GM21786 (cell line): ENCODE measurements around the gene ARGFX.
"Not testable (repeated sequence)": the region's sequence is repeated elsewhere in the genome, so short reads cannot be mapped to it uniquely, and the experiment has no call there.

Experiments
- ATAC-seq: cut with Tn5 transposase; IDR thresholded peaks from one replicate; pipeline ENCODE4 v1.9.1; 2021; ENCODE audit not compliant: unreplicated experiment

Gene ARGFX

DNA sequence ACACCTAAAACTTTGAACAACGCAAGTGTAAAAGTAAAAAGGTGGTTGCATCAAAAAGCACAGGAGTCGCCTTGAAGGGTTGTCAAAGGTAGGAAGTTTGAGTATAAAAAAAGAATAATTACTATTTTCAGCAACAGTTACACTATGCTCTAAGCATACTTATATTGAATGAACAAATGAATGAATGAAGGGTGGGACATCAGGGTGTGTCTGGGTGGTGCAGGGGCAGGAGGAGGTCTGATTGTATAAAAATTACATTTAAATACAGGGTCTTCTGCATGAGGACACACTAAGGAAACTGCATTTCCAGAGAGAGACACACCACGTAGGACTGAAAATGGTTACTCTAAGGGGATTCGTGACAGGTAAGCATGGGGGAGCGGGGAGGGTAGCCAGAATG lies at the start of gene ARGFX:
ARGFX (plus strand) TSS at position 301 of the 400 bp plus-strand sequence. CDS start 2,765 bp downstream, outside the sequence.
- ATAC-seq = no peak

- ATAC-seq = no peak
Measured at GRCh38 chr3:121517953-121518655, 49.6 kb upstream of the ARGFX start.

DNA sequence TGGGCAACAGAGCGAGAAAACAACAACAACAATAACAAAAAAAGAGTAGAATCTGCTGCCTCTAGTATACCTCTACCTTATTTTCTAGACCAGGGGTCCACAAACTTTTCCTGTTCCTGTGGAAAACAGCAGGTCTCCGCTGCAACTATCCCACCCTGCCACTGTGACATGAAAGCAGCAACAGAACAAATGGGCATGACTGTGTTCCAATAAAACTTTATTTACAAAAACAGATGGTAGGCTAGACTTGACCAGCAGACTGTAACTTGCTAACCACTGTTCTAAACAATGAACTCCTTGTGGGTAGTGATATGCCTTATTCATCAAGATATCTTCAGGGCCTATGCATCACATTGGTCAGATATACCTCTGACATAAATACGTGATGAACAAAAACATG lies 47.2 kb upstream of the ARGFX start:
- ATAC-seq = no peak

DNA sequence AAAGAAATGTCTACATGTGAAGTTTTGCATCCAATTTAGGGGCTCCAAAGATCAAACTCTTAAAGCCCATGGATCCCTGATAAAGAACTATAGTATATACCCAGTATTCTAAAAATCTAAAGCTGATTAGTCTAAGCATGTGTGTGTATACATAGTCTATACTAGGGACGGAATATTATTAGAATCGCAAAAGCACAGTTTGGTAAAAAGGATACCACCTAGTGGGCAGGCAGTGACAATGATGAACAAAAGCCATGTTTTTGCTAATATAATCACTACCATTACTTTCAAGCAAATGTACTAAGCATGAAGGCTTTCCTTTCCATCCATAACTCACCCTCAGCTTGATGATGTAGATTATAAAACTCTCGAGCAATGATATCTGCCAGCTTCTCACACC lies 38.4 kb upstream of the ARGFX start:
- no peak for ATAC-seq

GRCh38 chr3:121531269-121531668 lies 36.5 kb upstream of the ARGFX start:
- ATAC-seq = no peak

DNA sequence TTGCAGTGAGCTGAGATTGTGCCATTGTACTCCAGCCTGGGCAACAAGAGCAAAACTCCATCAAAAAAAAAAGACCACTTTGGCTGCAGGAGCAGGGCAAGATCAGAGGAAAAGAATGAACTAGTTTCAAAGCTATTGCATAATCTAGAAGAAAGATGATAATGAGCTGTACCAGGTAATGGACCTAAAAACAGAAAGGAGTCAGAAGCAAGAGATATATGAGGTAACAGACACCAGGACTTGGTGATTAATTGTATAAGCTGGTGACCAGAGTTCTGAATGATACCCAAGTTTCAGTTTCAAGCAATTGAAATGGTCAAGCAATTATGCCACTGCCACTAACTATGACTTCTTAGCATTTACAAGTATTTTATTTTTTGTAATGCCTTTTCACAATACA lies 24.8 kb upstream of the ARGFX start:
- no peak for ATAC-seq

- ATAC-seq = no peak
Measured at GRCh38 chr3:121545049-121545573, 22.6 kb upstream of the ARGFX start.

DNA sequence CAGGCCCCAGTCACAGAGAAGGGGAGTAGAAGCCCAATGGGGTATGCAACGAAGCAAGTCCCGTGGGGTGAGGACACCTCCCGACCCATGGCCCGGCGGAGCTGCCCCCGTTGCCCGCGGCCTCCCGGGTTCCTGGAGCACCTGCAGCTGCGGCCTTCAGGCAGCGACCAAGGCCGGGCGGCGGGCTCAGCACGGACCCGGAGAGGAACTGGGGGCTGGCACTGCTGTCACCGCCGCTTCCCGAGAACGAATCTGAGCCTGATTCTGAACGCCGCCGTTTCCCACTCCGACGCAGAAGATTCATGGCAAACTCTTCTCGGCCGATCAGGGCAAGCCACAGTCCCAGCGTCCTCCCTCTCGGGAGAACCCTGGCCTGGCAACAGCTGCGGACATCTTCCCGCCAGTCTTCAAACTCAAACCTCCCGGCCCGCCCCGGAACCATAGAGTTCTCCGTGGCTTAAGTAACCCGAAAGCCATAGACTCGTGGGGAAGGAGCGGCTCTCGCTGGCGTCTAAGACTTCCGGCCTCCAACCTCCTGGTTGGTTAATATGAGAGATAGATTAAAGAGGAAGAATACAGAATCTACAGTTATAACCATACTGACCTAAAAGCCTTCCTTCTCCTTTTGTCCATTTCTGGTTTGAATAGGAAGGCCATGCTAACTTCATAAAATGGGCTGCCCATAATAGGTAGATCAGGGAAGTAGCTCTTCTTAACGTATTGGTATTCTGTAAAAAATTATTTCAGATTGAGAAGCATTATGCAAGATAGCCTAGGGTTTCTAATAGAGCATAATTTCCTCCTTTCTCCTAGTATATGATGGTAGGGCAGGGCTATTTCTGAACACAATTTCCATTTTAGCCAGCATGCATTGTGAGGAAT lies 21.9 kb upstream of the ARGFX start, which contains the start of gene POLQ:
POLQ (minus strand) TSS at position 415 of the 882 bp plus-strand sequence; CDS start at position 304, 111 bp downstream.
- peak; percentile 77 for ATAC-seq

DNA sequence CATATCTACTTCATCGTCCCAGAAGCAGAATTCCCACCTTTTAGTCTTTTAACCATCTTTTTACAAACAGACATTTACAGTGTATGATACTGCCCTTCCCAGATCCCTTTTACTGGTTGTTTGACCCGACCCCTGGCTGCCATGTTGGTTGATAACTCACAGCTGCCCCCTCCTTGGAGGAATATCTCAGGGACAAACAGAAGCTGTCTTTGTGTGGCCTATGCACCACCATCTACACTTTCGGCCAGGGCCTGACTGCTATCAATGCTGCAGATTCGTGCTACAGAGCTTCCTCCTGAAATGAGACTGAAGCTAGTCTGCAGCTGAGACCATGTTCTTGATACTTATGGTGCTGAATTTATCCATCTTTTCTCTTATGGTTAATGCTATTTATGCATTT lies 15.4 kb upstream of the ARGFX start:
- no peak for ATAC-seq

- no peak for ATAC-seq
Measured at GRCh38 chr3:121552797-121553196, 15.0 kb upstream of the ARGFX start.

- ATAC-seq = no peak
Measured at GRCh38 chr3:121557426-121557934, 10.3 kb upstream of the ARGFX start.

- ATAC-seq = no peak
Measured at GRCh38 chr3:121562148-121562547, 5.6 kb upstream of the ARGFX start.

- no peak for ATAC-seq
Measured at GRCh38 chr3:121566773-121567172, 976 bp upstream of the ARGFX start.

GRCh38 chr3:121574449-121574848 lies 6.7 kb downstream of the ARGFX start:
- ATAC-seq = no peak

GRCh38 chr3:121581691-121582090 lies 13.9 kb downstream of the ARGFX start:
- no peak for ATAC-seq

DNA sequence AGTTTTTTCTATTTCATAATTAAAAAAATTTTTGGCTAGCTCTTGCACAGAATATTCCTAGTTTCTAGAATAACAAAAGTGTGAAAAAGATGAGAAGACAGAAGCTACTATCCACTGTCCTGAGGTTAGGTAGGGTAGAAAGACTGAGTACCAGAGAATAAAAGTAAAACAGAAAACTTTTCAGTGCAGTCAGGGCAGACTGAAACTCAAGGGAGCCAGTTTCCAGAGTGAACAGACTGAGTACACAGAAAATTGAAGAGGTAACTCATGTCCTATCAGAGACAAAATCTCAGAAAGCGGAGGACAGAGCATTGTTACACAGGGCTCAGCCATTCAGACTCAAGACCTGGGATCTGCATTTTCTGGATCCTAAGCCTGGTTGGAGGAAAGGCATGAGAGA lies 16.7 kb downstream of the ARGFX start:
- no peak for ATAC-seq

- no peak for ATAC-seq
Measured at GRCh38 chr3:121592856-121593702, 25.3 kb downstream of the ARGFX start, which contains the start of gene FBXO40. Gene FBXO40 (plus strand): TSS chr3:121593379. CDS start chr3:121620576, 27,197 bp downstream.

- ATAC-seq = not testable (repeated sequence)
Measured at GRCh38 chr3:121593806-121594205, 26.1 kb downstream of the ARGFX start.

GRCh38 chr3:121594850-121595249 lies 27.1 kb downstream of the ARGFX start:
- ATAC-seq = no peak

DNA sequence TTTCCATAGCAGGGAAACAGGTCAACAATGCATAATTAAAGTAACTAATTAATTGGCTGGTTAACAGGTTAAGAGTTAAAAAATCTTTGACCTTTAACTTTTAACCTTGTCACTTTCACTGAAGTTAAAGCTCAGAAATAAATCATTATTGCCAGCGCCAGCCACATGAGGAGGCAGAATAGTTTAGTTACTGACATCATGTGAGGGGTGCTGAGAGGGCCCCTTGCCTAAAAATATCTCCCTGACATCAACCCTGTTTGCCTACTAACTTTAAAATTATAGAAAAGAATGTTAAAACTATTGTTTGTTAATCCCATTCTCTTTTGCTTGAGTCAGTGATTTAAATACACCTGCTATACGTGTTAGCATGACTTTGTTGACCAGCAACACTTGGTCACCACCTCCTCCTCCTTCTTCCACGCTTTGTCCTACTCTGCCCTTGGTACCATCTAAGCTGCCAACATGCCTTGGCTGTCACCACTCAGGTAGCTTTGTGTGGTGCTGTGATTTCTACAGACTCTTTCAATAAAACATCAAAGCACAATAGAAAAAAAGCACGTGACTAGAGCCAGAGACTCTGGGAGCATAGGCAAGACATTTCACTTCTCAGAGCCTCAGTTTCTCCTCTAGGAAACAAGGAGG lies 28.1 kb downstream of the ARGFX start:
- ATAC-seq = no peak
